IPS-NIHi11 (cell line): ENCODE data around the gene XPO4.
A peak's percentile ranks its signal among the peaks of the same experiment; 100 is the strongest.
"Not testable (repeated sequence)": the region's sequence is repeated elsewhere in the genome, so short reads cannot be mapped to it uniquely, and the experiment has no call there.

Experiments
- DNase-seq: peaks from one replicate; pipeline ENCODE4 v3.0.0; 2012; ENCODE audit warnings: mixed read lengths, low spot score

The XPO4 gene

DNA sequence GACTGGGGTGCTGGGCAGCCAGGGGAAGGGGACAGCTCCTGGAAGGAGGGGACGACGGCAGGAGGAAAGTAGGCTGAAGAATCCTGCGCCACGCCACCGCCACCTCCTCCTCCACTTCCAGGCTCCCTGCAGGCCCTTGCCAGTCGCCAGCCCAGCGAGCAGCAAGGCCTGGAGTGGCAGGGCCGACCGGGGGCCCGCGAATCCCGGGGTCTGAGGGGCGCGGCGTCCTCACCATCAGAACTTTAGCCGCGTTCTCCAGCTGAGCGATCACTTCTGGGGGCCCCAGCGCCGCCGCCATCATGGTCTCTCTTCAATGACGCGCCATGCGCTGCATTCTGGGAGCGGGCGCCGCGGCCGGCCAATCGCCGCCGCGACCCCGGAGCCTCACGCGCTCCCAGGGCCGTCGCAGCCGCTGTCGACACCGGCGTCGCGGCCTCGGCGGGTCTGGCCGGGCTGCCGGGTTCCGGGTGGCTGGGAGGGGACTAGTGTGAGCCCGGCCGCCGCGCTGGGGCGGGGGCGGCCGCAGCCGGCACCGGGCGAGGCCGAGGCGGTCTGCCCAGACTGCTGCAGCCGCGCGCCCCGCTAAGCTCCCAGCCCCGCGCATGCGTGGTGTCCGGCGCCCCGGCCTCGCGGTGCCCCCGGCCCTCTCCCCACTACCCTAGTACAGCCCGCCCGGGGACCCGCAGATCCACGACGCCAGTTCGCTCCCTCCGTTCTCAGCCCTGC, at the start of gene XPO4:
TSS of gene XPO4 (minus strand) at position 309 of the 726 bp plus-strand sequence. CDS start at position 301, 8 bp downstream.
- peak; percentile 97 for DNase-seq

GRCh38 chr13:20948001-20948400, 45.5 kb upstream of the XPO4 start:
- not testable (repeated sequence) for DNase-seq

DNA sequence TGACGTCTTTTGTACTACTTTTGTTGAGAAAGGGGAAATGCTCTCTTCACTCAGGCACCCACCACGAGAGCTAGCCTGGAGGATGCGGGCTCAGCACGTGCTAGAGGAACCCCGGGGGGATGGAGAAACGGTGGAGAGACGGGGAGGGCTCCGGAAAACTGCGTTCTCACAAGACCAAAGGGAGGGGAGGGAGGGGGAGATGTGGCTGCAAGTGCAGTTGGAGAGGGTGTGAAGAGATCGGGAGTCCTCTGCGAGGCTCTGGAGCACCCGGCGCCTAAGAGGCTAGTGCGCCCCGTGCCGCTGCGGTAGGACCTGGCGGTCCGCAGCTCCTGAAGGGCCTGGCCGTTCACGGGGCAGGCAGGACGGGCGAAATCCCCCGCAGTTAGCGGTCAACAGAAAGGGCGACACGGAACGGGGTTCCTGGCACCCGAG, 43.4 kb upstream of the XPO4 start:
- no peak for DNase-seq

DNA sequence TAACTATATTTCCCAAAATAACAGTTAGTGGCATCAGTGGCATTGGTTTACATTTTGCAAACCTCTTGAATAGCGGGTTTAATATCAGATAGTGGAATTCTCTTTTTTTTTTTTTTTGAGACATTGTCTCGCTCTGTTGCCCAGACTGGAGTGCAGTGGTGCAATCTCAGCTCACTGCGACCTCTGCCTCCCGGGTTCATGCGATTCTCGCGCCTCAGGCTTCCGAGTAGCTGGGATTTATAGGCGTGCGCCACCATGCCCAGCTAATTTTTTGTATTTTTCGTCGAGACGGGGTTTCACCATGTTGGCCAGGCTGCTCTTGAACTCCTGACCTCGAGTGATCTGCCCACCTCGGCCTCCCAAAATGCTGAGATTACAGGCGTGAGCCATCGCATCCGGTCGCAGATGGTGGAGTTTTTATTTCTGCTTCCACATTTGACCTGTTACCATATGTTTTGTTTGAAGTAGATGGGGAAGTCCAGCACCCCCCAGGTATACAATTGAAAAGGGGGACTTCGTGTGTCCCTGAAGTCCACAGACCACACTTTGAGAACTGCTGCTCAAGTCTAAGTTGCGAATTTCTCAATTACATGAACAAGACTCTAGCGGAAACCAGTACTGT, 40.5 kb upstream of the XPO4 start:
- DNase-seq, result no peak

- not testable (repeated sequence) for DNase-seq
Observed at GRCh38 chr13:20940511-20940910, 38.0 kb upstream of the XPO4 start.

- no peak for DNase-seq
Observed at GRCh38 chr13:20940083-20940482, 37.5 kb upstream of the XPO4 start.

- no peak for DNase-seq
Observed at GRCh38 chr13:20939662-20940061, 37.1 kb upstream of the XPO4 start.

DNA sequence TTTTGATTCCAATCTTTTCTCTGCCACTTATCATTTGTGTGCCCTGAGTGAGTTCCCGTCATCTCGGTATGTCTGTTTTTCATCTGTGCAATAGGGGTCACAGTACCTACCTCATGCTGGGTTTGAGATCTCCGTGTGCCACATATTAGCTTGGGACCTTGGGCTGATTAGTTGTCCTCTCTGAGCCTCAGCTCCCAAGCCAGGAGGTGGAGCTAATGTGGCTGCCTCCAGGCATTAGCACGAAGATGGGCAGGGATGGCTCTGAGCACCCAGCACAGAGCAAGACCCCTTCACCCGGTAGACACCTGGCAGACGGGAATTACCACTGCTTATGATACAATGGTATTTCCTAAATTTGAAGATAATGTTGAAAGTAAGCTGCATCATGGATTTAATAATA, 35.8 kb upstream of the XPO4 start:
- DNase-seq, result no peak

DNA sequence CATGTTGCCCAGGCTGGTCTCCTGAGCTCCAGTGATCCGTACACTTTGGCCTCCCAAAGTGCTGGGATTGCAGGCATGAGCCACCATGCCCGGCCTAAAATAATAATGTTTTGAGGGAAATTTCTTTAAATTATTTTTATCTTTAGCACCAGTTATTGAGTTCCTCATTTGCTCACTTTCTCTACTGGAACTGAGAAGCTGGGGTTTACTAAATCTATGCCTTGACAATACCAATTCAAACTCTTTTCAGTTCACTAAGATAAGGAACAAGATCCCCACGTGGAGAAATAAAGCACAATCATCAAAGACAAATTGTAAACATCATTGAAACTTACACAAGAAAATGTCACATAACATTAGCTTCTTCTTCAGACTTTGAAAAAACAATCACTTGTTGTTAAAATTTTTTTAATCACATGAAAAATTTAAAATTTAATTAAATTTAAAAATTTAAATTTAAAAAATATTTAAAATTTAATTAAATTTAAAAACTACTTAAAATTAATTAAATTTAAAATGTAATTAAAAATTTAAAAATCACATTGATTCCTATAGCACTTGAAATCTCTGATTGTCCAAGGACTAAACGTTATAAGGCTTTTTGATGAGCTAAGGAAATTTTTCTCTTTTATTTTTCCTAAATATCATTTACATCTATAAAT, 25.2 kb upstream of the XPO4 start:
- no peak for DNase-seq

DNA sequence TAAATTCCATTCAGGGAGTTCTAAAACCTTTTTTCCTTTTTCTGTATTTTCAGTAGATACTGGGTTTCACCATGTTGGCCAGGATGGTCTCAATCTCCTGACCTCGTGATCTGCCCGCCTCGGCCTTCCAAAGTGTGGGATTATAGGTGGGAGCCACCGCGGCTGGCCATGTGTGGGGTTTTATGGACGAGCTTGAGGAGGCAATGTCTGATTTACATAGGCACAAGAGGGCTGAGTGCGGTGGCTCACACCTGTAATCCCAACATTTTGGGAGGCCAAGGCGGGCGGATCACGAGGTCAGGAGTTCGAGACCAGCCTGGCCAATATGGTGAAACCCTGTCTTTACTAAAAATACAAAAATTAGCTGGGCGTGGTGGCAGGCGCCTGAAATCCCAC, 22.8 kb upstream of the XPO4 start:
- DNase-seq, result not testable (repeated sequence)

- DNase-seq, result peak; percentile 57
Observed at GRCh38 chr13:20924758-20925394, 22.3 kb upstream of the XPO4 start.

DNA sequence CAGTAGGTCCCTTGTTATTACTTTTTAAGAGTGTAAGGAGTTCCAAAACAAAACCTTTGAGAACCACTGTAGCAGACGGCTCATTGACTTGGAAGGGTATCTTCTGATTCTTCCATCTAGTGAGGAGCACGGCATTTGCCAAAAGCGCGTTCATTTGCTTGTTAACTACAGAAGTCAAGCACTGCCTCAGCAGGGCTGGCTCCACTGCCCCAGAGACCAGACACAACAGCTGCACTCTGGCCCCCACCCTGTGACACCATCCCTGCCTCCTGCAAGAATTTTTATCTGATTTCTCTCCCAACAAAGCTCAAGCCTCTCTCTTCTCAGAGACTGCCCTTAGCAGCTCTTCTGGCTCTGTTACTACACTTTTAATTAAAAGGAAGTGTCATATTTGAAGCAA, 20.7 kb upstream of the XPO4 start:
- DNase-seq, result no peak

DNA sequence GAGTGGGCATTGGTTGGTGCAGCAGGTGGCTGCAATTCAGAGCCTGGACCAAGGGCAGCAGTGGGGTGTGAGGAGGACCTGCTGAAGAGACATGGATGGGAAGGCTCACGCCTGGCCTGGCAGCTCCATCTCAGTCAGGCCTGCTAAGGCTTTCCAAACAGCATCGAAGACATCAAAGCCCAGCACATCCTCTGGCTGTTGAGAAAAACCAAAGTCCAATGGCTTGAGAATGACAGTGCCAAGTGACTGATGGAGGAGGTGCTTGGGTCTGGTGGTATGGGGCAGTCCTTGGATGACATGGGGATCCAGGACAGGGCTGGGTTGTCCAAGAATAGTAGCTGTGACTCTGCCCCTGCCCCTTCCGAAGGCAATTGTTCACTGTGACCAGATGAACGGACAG, 19.0 kb upstream of the XPO4 start:
- no peak for DNase-seq

GRCh38 chr13:20915676-20916075, 13.1 kb upstream of the XPO4 start:
- DNase-seq, result not testable (repeated sequence)

DNA sequence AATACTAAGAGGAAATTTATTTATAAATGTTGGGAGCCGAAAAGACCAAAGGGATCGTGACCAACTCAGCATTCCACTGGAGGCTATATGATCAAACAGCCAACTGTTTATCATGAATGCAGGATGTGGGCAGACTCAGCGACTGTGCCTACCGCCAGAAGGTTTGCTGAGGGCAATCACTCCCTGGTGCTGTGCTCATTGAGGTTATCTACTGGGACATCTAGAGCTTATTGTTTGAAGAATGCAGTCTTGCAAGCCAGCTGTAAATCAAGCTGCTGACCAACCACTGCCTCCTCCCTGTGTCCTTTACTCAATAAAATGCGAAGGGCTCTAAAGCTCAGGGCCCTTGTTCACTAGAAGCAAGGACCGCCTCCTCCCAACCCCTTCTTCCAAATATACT, 8.5 kb upstream of the XPO4 start:
- DNase-seq, result no peak

- no peak for DNase-seq
Observed at GRCh38 chr13:20908714-20909497, 6.4 kb upstream of the XPO4 start.

DNA sequence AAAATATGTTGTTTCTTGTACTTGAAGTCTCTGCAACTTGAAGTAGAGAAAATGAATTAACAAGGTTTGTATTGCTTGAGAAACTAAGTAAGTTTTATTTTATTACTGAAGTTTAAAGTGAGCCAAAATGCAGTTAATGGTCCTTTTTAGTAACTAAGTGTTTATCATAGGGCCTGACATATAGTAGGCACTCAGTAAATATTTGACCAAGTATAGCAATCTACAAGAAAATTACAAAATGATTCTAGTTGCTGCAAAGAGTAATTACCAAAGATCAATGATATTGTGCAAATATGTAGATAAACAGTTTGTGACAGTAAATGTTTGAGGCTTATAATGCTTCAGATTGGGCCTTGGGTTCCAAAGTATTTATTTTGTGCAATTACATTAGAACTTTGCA, 2.4 kb upstream of the XPO4 start:
- DNase-seq, result no peak

DNA sequence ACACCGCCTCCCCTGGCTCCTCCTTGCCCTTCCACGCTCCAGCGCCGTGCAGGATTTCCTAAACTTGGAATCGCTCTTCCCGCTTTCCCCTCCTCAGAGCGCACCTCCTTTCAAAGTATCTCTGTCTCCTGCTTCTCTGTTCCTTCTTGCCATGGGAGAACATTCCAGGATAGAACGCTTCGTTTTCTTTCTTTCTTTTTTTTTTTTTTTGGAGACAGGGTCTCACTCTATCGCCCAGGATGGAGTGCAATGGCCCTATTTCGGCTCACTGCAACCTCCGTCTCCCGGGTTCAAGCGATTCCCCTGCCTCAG, 574 bp upstream of the XPO4 start:
- DNase-seq, result no peak

DNA sequence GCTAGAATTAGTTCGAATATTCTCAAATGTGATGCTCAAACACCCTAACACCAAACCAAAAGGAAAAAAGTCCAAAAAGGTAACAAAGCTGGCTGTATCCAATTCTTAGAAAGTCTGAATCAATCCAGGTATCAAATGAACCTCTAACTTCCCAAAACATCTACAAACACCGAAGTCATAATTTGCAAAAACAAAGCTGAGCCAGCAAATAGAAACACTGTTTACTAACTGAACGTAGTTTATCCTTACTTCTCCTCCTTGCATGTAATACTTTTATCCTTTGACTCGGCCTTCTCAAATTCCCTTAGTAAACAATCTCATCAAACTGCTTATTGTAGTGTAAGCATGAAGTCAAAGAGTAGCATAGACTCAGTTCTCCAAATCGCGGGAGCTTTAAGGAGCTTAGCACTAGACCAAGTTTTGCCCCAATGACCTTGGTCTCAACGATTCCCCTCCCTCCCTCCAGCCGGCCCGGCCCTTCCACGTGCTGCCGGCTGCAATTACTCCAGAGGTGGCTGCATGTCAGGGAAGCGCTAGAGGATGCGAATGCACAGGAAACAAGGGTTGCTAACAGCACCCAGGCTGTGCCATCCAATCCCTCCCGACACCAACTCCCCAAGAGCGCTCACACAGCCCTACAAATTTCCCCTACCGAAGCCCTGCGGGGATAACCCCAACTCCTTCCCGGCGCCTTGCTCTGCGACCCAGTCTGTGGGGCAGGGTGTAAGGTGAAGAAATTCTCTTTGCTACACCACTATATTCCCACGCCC, 693 bp downstream of the XPO4 start:
- peak; percentile 55 for DNase-seq

DNA sequence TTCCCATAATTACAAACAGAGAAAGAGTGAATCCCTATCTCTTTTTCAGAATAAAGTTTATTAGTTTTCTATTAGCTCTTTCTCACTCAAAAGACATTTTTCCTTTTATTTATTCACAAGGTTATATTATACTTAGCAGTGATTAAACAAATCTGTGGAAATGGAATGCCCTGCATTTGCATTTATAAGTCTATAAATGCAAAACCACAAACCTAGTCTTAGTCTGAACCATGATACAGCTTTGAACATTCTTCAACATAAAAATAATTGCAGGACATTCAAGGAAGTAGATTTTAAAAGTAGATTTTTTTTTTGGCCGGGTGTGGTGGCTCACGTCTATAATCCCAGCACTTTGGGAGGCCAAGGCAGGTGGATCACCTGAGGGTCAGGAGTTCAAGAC, 8.3 kb downstream of the XPO4 start:
- no peak for DNase-seq

- DNase-seq, result no peak
Observed at GRCh38 chr13:20891768-20892167, 10.8 kb downstream of the XPO4 start.
